Prostate gland (tissue), 2 donors: ENCODE results near the gene CHRM2.

Source experiments
- CTCF ChIP-seq, 4 experiments: fragments of 200-600 bp in 2 of 4; fragments of 450-650 bp in 2 of 4; sonication (generic) in 2 of 4; IDR thresholded peaks; 1 replicate in 3 of 4; 2 replicates in 1 of 4; pipeline ENCODE4 v1.5.1; 2016 to 2019; ENCODE audit warnings: antibody characterized with exemption in 4 of 4, mild to moderate bottlenecking in 2 of 4, moderate library complexity in 2 of 4
- POLR2A ChIP-seq: fragments of 450-650 bp; IDR thresholded peaks from one replicate; pipeline ENCODE4 v1.6.1; 2016; ENCODE audit warnings: antibody characterized with exemption, mild to moderate bottlenecking
- POLR2AphosphoS5 ChIP-seq: sonication (generic); formaldehyde crosslinking; IDR thresholded peaks from one replicate; pipeline ENCODE4 v1.6.1; 2017; ENCODE audit warnings: antibody characterized with exemption

- TF ChIP-seq CTCF (IDR thresholded peaks at IDR 0.05) (no peak), POLR2A (no peak), POLR2AphosphoS5 (no peak)
Observed at GRCh38 chr7:136950331-136950730, 81.9 kb downstream of the CHRM2 start.
